HG03095 (cell line): ENCODE measurements around the gene GALNT14.

Experiments
- ATAC-seq: cut with Tn5 transposase; IDR thresholded peaks from one replicate; pipeline ENCODE4 v1.9.1; 2021; ENCODE audit warnings: moderate library complexity; ENCODE audit not compliant: unreplicated experiment

GALNT14 gene

DNA sequence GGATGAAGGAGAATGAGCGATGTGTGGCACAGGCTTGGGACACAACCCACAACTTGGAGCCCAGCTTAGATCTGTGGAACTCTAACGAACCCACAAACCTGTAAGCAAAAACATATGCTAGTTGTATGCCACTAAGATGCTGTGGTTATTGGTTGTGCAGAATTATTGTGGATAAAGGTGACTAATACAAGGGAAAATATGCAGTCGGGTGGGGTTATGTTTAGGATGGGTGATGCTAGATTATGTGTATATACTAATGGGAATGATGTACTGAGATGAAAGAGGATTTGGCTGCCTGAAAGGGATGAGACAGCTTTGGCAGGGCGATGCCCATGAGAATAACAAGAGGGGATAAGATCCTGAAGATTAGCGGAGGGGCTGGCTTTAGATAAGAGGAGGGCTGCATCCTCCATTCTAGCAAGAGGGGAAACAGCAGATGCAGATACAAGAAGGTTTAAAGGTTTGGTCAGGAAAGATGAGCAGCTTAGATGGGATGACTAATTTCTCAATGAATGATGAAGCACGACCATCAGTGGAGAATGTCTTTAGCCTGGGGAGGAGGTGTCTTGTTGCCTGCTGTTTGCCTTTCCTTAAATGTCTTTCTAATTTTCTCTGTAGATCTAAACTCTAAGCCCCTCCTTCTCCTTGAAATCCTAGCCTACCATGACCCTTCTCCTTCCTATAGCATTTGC lies 49.6 kb downstream of the GALNT14 start:
- no peak for ATAC-seq

DNA sequence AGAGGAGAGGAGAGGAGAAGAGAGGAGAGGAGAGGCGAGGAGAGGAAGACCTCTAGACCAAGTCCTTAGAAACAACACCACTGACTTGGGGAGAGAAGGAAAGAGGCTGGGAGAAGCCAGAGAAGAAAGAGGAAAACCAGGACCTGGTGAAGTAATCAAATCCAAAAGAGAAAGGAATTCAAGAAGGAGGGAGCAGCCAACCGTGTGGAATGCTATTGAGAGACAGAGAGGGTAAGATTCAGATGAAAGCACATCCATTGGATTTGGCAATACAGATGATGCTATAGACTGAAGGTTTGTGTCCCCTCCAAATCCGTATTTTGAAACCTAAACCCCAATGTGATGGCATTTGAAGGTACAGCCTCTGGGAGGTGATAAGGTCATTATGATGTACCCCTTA lies 50.7 kb downstream of the GALNT14 start:
- no peak for ATAC-seq

DNA sequence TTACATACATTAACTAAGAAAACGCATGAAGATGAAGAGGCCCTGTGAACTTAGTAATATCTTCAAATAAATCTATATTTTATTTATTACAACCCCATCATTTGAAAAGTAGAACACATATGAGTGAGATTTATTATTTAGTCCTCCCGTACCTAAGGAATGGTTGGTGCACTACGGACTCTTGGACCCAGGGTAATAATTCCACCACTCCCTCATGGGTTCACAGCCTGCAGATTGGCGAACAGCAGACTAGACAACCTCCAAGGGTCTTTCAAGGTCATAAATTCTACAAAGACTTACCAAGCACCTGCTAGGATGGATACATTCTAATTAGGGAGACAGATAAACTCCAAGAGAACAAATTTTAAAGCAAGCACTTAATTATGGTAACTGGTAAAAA lies 51.6 kb downstream of the GALNT14 start:
- no peak for ATAC-seq

DNA sequence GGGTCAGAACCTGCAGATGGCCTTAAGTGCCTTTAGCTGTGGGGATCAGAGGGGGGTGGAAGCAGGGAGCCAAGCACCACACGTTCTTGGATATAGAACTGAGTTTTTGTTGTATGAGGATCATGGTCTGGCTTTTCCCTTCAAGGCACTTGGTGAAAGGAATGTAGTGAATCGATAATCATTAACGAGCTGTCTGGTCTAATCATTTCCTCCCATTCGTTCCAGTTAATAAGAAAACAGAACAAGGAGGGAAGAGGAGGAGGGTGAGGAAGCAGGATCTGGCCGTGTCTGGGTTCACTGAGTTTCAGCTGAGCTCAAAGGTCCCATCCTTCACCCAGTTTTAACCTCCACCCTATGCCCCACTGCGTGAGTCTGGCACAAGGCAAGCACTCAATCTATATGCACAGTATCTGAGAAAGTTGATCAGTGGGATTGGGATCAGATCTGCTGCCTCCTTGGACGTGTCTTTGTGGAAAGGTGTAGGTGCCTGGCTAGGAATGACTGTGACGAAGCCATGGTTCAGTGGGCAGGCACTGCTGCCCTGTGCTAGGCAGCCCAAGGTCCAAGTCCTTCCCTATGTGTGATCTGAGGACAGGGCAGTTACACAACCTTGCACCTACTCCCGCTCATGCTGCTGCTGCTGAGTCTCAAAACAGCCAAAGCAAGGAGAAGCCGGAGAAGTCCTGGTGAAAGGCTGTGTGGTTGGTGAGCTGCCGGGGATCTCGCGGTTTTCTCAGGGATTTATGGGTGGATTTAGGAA lies 54.8 kb downstream of the GALNT14 start:
- ATAC-seq, result no peak

DNA sequence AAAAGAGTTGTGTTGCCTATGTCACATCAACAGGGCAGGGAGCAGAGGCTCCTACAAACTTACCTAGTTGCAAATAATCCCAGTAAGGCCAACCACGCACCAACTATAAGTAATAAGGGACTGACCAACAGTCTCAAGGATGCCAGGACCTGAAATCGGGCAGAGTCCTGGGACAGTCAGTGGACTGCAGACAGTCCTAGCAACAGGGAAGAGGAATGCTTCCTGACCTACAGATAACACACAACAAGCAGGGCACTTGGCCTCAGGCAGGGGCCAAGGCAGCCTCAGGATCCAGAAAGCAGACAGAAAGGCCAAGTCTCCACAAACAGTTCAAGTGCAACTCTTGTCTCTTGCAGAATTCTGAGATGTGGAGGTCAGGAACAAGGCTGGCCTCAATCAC lies 56.2 kb downstream of the GALNT14 start:
- no peak for ATAC-seq

DNA sequence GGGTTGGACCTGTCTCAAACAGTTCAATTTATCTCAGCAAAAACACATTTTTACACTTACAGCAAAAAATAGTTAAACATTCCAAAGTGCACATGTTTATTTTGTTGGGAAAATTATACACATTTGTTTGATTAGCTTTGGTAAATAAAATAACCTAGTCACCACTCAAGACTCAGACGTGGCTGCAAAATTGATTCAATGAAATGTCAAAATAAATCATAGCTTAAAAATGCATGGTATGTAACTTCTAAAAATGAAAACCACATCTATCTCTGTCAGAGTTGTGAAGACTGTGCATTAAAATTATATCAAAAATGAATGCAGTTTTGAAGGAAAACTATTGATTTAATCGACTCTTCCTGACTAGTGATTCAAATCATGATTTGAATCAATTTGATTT lies 56.7 kb downstream of the GALNT14 start:
- no peak for ATAC-seq

DNA sequence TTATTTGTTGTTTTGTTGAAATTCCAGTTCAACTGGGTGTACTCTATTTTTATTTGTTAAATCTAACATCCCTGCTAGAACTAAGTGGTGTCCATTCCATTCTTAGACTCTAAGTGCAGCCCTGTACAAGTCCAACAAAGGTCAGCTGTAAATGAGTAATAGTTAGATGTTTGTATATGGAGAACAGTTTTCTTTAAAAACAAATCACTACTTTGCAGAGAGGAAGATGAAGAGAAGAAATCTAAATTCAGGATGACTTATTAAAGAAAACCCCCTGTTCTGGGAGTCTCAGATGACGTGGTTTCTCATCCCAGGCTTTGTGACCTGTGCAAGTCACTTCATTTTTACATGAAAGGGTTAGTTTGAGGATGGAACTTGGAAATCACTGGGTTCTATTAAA lies 57.9 kb downstream of the GALNT14 start:
- ATAC-seq, result no peak

DNA sequence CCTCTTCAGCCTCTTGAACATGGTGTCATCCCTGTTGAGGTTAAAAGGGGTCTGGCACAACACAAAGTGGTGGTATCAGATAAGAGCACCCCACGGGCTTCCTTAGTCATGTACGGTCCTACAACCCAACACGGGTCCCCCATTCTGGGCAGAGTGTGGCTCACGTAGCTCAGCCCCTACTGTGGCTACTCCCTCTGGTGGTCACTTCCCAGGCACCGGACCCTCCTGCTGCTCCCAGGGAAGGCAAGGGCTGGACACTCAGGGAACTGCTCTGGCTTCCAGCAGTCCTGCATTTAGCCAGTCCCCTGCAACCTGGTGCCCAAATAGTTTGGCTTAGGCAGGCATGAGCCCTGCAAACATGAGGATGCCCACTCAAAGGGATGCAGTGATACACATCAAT lies 58.6 kb downstream of the GALNT14 start:
- ATAC-seq, result no peak

DNA sequence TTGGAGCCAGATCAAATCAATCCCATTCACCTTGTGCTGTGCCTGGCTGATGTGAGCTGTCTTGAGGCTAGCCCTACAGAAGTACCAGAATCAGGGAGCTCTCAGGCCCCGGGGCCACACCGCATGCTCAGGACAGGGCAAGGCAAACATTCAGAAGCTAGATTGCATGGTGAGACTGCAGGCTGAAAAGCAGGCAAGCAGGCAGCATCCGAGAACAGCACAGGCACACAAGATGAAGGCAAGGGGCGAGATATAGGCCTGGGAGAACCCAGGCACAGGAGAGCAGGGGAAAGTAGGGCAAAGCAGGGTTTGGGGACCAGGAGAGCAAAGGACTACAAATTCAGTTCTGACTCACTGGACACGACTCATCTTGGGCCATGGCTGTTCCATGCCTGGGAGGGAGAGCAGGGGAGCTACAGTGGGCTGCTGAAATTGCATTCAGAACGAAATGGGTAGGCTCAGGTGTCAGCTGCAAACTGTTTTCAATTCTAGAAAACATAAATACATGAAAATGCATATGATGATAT lies 59.6 kb downstream of the GALNT14 start:
- ATAC-seq, result no peak

DNA sequence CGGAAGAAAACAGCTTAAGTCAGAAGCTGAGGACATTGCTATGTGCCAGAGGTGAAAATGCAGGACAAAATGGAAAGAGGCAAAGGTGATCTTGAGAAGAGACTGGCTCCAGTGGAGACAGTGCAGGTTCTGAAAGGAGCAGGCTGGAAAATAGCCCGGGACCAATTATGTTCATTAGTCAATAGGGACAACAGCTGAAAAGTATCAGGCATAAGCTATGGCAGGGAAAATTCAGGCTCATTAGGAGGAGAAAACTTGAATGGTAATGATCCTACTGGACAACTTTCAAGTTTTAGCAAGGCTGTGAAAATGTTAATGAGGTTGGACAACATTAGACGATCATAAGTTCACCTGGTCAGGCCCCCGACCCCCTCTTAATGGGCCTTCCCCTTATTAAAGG lies 60.2 kb downstream of the GALNT14 start:
- no peak for ATAC-seq

DNA sequence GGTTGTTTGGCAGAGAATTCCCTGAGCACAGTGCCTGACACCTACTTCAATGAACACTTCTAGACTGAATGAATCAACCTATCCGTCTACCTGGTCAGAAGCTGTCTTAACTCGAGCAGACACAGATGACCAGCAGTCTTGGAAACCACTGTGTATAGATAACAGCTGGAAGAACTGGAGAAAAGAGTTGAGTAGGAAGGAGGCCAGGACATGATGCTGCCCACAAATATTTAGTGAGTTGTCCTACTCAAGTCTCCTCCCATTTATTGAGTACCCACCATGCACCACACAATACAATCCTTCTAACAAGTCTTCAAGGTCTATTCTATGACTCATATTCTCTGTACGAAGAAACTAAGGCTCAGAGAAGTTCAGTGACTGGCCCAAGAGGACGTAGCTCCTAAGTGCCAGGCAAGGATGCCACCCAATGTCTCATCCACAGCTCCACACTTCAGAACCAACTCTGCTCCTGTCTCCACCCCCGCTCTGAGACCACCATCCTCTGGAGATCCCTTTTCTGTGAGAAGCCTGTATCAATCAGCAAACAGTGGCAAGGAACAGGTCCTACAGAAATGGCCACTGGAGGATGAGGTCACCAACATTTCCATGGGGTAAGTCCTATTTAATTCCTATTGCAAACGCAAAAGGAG lies 62.2 kb downstream of the GALNT14 start:
- no peak for ATAC-seq

DNA sequence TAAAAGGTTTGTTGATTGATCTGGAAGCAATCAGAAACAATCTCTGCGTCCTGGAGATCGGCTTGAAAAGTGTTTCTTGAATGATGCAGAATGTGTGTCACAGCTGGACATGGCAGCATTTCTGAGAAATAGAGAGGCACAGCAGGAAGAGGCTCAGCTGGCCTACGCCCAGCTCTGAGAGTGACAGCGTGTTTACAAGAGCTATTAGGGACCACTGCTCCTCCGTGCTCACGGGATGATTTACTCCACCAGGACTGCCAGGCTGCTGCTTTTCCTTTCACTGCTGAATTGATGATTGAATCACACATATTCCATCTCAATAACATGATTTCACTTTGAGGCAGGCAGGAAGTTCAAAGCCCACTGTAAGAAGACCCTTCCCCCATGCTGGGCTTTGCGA lies 62.8 kb downstream of the GALNT14 start:
- no peak for ATAC-seq

DNA sequence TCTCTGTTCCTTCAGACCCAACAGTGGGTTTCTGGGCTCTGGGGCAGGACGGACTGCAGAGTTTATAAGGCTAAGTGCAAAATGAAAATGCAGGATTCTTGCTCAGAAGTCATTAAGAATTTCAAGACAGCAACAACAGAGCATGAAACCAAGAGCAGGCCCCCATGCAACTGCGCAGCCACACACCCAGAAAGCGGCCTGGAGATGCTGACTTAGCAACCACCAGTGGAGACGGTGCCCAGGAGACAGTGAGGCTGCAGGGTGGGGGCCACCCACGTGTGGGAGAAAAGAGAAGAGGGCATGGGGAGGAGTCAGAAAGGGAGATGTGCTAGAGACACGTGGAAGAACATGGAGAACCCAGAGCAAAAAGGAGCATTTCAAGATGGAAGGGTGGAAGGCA lies 66.5 kb downstream of the GALNT14 start:
- ATAC-seq, result no peak

DNA sequence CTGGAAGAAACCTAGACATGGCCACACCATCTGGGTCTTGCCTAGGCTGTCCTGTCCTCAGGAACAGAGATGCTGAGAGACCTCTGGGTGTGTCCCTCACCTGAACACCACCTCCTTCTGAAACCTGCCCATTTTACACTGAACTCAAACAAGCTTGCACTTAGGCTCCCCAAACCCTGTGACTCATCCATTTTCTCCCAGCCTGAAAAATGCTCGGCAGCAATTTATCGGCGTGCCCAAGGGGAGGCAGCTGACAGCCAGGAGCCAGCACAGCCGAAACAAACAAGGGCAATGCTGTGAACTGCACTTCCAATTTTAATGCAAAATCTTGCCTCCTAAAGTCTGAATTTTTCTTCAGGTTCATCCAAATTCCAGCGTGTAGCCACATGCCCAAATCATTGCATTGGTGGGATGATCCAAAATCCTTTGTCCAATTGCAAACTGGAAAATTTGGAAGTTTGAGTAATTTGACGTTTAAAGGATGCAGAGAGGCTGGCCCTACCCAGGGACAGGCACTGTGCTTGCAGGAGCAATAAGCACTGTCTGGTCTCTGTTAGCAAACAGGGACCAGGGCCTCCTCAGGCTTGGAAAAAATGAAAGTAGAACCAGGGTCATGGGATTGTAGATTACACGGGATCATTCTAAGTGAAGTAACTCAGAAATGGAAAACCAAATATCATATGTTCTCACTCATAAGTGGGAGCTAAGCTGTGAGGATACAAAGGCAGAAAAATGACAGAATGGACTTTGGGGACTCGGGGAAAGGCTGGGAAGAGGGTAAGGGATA lies 67.7 kb downstream of the GALNT14 start:
- no peak for ATAC-seq

DNA sequence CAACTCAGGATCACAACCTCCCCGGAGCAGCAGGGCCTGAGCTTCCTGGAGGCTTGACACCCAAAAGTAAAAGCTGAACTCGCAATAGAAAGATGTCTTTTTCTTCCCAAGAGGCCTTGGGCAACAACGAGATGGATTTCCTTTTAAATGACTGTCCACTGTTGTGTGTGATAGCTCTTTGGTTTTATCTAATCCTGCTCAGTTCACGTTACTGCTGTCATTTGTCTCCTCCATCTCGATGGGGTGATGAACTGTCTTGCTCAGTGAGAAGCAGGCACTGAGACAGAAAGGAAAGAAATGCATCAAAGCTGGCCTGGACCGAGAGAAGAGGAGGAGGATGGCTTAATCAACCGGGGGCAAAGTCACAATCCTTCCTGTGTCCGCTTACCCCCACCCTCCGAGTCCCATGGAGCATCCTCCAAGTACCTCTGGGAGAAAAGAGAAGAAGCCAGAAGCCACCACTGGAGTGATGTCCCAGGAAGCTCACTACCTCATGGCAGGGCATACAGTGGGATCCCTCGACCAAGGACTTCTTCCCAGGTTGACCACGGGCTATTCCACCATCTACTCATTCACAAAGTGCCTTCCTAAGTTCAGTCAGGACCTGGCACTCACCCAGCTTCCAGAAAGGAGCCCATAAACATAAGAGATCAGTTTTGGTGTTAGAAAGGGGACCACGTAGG lies 68.5 kb downstream of the GALNT14 start:
- no peak for ATAC-seq

DNA sequence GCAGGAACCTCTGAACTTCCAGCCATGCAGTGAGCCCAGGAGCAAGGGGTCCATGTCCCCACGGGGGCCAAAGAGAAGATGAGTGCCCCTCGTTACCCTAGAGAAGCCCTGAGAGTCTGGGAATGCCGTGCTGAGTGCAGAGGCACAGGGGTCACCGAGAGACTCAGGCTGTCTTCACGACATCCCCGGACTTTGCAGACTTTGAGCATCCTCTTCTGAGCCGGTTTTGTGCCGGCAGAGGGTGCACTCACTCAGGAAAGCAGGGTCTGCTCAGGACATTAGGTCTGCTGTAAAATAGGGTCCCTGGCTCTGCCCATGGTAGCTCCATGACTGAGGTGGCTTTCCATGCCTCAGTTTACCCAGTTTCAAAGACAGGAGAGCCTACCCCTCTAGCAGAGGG lies 71.0 kb downstream of the GALNT14 start:
- ATAC-seq, result no peak

DNA sequence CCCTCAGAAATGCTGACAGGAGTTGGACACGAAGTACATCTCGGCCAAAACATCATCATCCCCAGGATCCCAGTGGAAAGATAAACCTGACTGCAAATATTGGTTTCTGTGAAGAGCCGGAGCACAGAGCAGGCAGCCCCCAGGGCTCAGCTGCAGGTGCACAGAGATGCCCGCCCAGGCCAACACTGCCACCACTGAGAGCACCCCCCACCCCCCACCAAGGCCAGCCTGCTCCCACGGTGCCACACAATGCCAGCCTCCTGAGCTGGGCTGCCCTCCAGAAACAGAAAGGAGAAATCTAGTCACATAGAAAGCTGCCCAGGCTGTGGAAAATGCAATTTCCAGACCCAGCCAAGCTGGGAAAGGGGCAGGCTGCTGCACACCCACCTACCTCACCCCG lies 71.7 kb downstream of the GALNT14 start:
- no peak for ATAC-seq

DNA sequence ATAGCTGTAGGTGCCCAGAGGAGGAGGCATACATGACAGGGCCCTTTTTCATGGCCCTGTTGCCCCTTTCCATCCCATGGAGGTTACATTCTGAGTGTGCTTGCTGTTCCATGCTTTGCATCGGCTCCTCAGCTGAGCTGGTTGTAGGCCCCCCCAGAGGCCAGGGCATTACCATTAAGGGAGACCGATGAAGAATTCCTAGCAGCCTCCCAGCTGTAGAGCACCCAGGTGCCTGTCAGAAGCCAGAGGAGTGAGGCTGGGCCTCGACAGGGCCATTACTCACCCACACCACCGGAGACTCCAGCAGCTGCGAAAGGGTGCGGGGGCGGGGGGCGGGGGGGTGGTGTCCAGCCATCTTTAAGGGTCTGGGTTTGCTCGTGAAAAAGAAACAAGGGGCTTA lies 72.2 kb downstream of the GALNT14 start:
- ATAC-seq, result no peak

DNA sequence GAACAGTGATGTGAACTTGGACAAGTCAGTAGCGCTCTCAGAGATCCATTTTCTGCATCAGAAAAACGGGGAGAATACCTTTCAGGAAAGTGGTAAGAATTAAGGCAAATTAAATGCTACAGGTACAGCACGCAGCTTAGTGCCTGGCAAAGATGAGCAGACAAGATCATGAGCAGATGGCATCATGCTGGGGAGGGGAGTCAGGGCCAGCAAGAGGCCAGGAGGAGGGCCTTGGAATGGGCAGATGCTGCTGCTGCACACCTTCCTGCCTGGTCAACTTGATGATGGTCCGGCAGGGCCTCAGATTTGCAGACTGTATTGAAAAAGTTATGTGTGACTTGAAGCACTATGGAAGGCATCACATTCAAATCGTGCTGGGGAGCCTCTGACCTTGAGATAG lies 72.9 kb downstream of the GALNT14 start:
- no peak for ATAC-seq

DNA sequence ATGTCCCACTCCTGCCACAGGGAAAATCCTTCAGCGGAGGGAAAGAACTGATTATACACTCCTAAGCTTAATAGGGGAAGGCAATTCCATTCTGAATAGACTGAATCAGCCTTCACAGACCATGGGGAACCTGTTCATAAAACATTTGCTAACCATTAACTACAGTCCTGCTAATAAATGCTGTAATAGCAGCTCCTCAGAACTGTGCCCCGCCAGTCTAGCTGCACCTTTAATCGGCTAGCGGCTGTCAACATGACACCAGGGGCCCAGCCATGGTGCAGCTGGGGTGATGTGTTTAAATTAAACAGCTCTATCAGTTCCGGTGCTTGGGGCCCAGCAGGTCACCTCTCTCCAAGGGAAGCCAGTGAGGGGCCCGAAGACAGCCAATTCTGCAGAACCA lies 77.8 kb downstream of the GALNT14 start:
- ATAC-seq, result no peak
